ENCODE results near the gene APC2. TPM values are rescaled to one million over a fixed set of nuclear protein-coding genes. Genes with fewer than 3 reads are reported as not detected.

Gene APC2
- total RNA-seq, 4 donors from 2014 or later = 0.42 to 1.8 (median 1.2) TPM

GRCh38 chr19:1434577-1435060 lies 15.3 kb upstream of the APC2 start:
- peaks cover 48 to 68% (median 64%) of the 10 kb centered on the region in 4 donors for H3K36me3 ChIP-seq

GRCh38 chr19:1435378-1435989 lies 14.4 kb upstream of the APC2 start:
- TF ChIP-seq POLR2A (IDR thresholded peaks at IDR 0.05; ENCODE audit: low read depth) = no peak
- no peak for TF ChIP-seq EP300 (IDR thresholded peaks at IDR 0.05)
- no peak for TF ChIP-seq POLR2AphosphoS5 (IDR thresholded peaks at IDR 0.05)
- TF ChIP-seq CTCF (IDR thresholded peaks at IDR 0.05) = no peak
- Histone ChIP-seq H3K27ac (replicated peaks in 1 of 4) (no peak overlapping the region), H3K4me1 (peaks cover 15 to 24% (median 21%) of the 10 kb centered on the region in 4 donors), H3K27me3 (no peaks in the 10 kb centered on the region), H3K4me3 (no peak overlapping the region), H3K36me3 (peaks cover 51 to 68% (median 64%) of the 10 kb centered on the region in 4 donors), H3K9me3 (no peaks in the 10 kb centered on the region)
- WGBS = 81% methylated on average over 14 of the region's 21 CpGs
- DNase-seq (ENCODE audit: extremely low spot score) = no peak
- intact Hi-C loops (cut with DNase I) = no loop called here

More at GRCh38 chr19:1434577-1435060, 15.3 kb upstream of the APC2 start:
- Histone ChIP-seq H3K27me3 (no peaks in the 10 kb centered on the region), H3K4me3 (no peak overlapping the region), H3K27ac (replicated peaks in 1 of 4) (no peak overlapping the region), H3K4me1 (peaks cover 12 to 16% (median 13%) of the 10 kb centered on the region in 4 donors), H3K9me3 (no peaks in the 10 kb centered on the region)
- WGBS = 92% methylated on average over 32 of the region's 39 CpGs
- TF ChIP-seq EP300 (IDR thresholded peaks at IDR 0.05) = no peak
- no peak for TF ChIP-seq POLR2A (IDR thresholded peaks at IDR 0.05; ENCODE audit: low read depth)
- TF ChIP-seq CTCF (IDR thresholded peaks at IDR 0.05) = no peak
- no peak for TF ChIP-seq POLR2AphosphoS5 (IDR thresholded peaks at IDR 0.05)
- intact Hi-C loops (cut with DNase I) = no loop called here
- no peak for DNase-seq (ENCODE audit: extremely low spot score)

- H3K4me3 ChIP-seq = peak overlapping the region; percentile 68 to 98 (median 88)
- intact Hi-C loops (cut with DNase I) = no loop called here
- no peaks in the 10 kb centered on the region for H3K27me3 ChIP-seq
- no peak for TF ChIP-seq POLR2A (IDR thresholded peaks at IDR 0.05; ENCODE audit: low read depth)
- TF ChIP-seq CTCF (IDR thresholded peaks at IDR 0.05) = no peak
- no peak for TF ChIP-seq POLR2AphosphoS5 (IDR thresholded peaks at IDR 0.05)
- TF ChIP-seq EP300 (IDR thresholded peaks at IDR 0.05) = no peak
- peaks cover 48 to 68% (median 64%) of the 10 kb centered on the region in 4 donors for H3K36me3 ChIP-seq
- no peak for DNase-seq (ENCODE audit: extremely low spot score)
- 61% methylated on average over 8 of the region's 8 CpGs for WGBS
- peaks cover 15 to 32% (median 27%) of the 10 kb centered on the region in 4 donors for H3K4me1 ChIP-seq
- H3K27ac ChIP-seq (replicated peaks in 1 of 4) = no peak overlapping the region
- no peaks in the 10 kb centered on the region for H3K9me3 ChIP-seq
Observed at GRCh38 chr19:1437609-1438008, 12.3 kb upstream of the APC2 start.

DNA sequence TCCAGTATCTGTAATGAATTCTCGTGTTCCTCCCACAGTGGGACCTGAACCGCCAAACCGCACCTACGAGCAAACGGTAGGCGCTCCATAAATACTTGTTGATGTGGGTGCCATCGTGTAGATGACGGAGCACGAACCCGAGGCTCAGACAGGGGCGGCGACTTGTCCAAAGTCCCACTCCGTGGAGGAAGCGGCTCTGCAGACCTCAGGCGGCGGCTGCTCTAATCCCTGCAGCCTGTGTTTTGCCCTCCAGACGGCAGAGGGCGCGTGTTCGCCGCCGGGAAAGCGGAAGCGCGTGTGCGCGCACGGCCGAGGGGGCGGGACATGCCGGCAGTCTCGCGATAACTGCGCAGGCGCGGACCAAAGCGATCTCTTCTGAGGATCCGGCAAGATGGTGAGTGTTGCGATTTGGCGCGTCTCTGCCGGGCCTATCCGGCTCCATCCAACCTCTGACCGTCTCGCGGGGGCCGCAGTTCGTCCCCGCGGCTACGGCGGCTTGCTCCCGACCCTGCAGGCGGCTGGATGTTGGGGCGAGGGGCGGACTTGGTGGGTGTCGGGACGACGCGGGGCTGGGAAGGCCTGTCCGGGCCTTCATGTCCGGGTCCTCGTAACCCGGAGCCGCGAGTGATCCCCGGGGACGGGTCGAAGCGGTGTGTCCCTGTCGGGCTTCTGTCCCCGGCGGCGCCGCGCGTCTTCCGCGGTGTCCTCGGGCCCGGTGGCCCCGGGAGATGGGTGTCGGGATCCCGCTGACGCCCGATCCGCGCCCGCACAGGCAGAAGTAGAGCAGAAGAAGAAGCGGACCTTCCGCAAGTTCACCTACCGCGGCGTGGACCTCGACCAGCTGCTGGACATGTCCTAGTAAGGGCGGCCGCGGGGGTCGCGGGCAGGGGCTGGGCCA lies 11.6 kb upstream of the APC2 start, which contains the start of gene RPS15:
Gene RPS15 (plus strand): TSS at position 362 of the 898 bp plus-strand sequence. CDS start 30 bp downstream, at position 392.
- peaks cover 41 to 65% (median 60%) of the 10 kb centered on the region in 4 donors for H3K36me3 ChIP-seq
- peak; percentile 98 for DNase-seq (ENCODE audit: extremely low spot score)
- 2% methylated on average over 33 of the region's 100 CpGs for WGBS

More for the DNA sequence above, 11.6 kb upstream of the APC2 start, which contains the start of gene RPS15:
- Histone ChIP-seq H3K4me1 (peaks cover 15 to 32% (median 27%) of the 10 kb centered on the region in 4 donors), H3K4me3 (peak within 1 kb of the TSS; percentile 68 to 98 (median 88)), H3K27ac (replicated peaks in 1 of 4) (peak within 1 kb of the TSS; percentile 79 to 90 (median 88)), H3K27me3 (no peaks in the 10 kb centered on the region), H3K9me3 (no peaks in the 10 kb centered on the region)
- intact Hi-C loops (cut with DNase I) = no loop called here
- TF ChIP-seq CTCF (IDR thresholded peaks at IDR 0.05) (peak; percentile 98 to 99 (median 98)), EP300 (IDR thresholded peaks at IDR 0.05) (no peak), POLR2AphosphoS5 (IDR thresholded peaks at IDR 0.05) (peak; percentile 98 to 99), POLR2A (IDR thresholded peaks at IDR 0.05; ENCODE audit: low read depth) (peak; percentile 86)
